ENCODE data around the gene COL18A1. TPM values are rescaled to one million over a fixed set of nuclear protein-coding genes. Genes with fewer than 3 reads are reported as not detected.

Gene COL18A1
- total and polyA plus RNA-seq, 3 donors from 2014 or later: 53.2 to 165 (median 111) TPM

DNA sequence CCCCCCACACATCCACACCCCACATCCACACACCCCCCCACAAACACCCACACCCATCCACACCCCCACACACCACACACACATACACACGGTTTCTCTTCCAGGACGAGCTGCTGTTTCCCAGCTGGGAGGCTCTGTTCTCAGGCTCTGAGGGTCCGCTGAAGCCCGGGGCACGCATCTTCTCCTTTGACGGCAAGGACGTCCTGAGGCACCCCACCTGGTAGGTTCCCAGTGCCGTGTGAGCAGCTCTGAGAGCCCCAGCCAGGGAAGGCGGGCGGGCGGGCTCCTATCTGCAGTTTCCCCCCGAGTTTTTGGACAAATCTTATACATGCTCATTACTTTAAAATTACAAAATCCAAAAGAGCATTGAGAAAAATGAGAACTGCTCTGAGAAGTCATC, 106.0 kb downstream of the COL18A1 start:
- intact Hi-C loops (cut with DNase I; ENCODE audit: low total_unique reads): no loop called here
- Histone ChIP-seq H3K9me3 (no peaks in the 10 kb centered on the region), H3K4me3 (no peak overlapping the region), H3K4me1 (no peaks in the 10 kb centered on the region), H3K36me3 (ENCODE audit: low read depth, missing control alignments) (no peaks in the 10 kb centered on the region), H3K27ac (no peak overlapping the region), H3K27me3 (no peaks in the 10 kb centered on the region)
- no peak for DNase-seq
- TF ChIP-seq, protein P1, sequence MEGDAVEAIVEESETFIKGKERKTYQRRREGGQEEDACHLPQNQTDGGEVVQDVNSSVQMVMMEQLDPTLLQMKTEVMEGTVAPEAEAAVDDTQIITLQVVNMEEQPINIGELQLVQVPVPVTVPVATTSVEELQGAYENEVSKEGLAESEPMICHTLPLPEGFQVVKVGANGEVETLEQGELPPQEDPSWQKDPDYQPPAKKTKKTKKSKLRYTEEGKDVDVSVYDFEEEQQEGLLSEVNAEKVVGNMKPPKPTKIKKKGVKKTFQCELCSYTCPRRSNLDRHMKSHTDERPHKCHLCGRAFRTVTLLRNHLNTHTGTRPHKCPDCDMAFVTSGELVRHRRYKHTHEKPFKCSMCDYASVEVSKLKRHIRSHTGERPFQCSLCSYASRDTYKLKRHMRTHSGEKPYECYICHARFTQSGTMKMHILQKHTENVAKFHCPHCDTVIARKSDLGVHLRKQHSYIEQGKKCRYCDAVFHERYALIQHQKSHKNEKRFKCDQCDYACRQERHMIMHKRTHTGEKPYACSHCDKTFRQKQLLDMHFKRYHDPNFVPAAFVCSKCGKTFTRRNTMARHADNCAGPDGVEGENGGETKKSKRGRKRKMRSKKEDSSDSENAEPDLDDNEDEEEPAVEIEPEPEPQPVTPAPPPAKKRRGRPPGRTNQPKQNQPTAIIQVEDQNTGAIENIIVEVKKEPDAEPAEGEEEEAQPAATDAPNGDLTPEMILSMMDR (IDR thresholded peaks at IDR 0.05): no peak
- TF ChIP-seq POLR2A (IDR thresholded peaks at IDR 0.05): no peak
- 83 to 86% methylated on average over 10 to 12 of the region's 12 CpGs for WGBS, 2 donors

DNA sequence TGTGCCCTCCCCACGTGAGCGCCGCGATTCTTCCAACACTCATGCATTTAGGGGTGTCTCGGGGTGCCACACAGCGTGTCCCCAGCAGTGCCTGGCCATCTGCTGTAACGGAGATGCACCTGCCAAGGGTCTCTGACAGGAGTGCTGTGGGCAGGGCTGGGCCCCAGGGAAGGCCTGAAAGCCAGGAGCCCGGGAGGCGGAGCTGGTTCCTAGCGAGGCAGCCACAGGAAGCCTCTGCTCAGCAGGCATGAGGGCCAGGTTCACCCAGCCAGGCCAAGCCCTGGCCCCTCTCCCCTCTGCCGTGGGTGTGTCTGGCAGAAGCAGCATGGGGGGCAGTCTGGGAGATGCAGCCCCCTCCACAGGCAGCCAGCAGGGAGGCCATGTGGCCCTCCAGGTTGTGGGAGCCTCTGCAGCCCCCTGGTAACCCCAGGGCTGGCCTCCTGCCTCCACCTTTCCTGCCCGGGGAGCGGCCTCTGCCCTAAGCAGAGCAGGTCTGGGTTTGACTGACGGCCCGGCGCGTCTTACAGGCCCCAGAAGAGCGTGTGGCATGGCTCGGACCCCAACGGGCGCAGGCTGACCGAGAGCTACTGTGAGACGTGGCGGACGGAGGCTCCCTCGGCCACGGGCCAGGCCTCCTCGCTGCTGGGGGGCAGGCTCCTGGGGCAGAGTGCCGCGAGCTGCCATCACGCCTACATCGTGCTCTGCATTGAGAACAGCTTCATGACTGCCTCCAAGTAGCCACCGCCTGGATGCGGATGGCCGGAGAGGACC, 106.9 kb downstream of the COL18A1 start:
- no peak overlapping the region for H3K4me3 ChIP-seq
- TF ChIP-seq POLR2A (IDR thresholded peaks at IDR 0.05): no peak
- TF ChIP-seq, protein P1 (IDR thresholded peaks at IDR 0.05): no peak
- no peaks in the 10 kb centered on the region for H3K4me1 ChIP-seq
- DNase-seq: no peak
- no peak overlapping the region for H3K27ac ChIP-seq
- 86 to 88% methylated on average over 11 to 35 of the region's 35 CpGs for WGBS, 2 donors
- no peaks in the 10 kb centered on the region for H3K9me3 ChIP-seq
- intact Hi-C loops (cut with DNase I; ENCODE audit: low total_unique reads): no loop called here
- H3K27me3 ChIP-seq: no peaks in the 10 kb centered on the region
- no peaks in the 10 kb centered on the region for H3K36me3 ChIP-seq (ENCODE audit: low read depth, missing control alignments)

DNA sequence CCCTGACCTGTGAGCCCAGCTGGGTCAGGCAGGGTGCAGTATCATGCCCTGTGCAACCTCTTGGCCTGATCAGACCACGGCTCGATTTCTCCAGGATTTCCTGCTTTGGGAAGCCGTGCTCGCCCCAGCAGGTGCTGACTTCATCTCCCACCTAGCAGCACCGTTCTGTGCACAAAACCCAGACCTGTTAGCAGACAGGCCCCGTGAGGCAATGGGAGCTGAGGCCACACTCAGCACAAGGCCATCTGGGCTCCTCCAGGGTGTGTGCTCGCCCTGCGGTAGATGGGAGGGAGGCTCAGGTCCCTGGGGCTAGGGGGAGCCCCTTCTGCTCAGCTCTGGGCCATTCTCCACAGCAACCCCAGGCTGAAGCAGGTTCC, 107.6 kb downstream of the COL18A1 start:
- intact Hi-C loops (cut with DNase I; ENCODE audit: low total_unique reads): no loop called here

DNA sequence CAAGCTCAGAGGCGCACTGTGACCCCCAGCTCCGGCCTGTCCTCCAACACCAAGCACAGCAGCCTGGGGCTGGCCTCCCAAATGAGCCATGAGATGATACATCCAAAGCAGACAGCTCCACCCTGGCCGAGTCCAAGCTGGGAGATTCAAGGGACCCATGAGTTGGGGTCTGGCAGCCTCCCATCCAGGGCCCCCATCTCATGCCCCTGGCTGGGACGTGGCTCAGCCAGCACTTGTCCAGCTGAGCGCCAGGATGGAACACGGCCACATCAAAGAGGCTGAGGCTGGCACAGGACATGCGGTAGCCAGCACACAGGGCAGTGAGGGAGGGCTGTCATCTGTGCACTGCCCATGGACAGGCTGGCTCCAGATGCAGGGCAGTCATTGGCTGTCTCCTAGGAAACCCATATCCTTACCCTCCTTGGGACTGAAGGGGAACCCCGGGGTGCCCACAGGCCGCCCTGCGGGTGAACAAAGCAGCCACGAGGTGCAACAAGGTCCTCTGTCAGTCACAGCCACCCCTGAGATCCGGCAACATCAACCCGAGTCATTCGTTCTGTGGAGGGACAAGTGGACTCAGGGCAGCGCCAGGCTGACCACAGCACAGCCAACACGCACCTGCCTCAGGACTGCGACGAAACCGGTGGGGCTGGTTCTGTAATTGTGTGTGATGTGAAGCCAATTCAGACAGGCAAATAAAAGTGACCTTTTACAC, 108.2 kb downstream of the COL18A1 start:
- WGBS, 2 donors: 86 to 100% methylated on average over 1 to 19 of the region's 19 CpGs
- no peak overlapping the region for H3K27ac ChIP-seq
- no peaks in the 10 kb centered on the region for H3K36me3 ChIP-seq (ENCODE audit: low read depth, missing control alignments)
- intact Hi-C loops (cut with DNase I; ENCODE audit: low total_unique reads): no loop called here
- no peak for DNase-seq
- H3K4me3 ChIP-seq: no peak overlapping the region
- no peaks in the 10 kb centered on the region for H3K9me3 ChIP-seq
- TF ChIP-seq, protein P1 (IDR thresholded peaks at IDR 0.05): no peak
- TF ChIP-seq POLR2A (IDR thresholded peaks at IDR 0.05): no peak
- no peaks in the 10 kb centered on the region for H3K4me1 ChIP-seq
- H3K27me3 ChIP-seq: no peaks in the 10 kb centered on the region

More for the DNA sequence above, 107.6 kb downstream of the COL18A1 start:
- Histone ChIP-seq H3K4me3 (no peak overlapping the region), H3K27ac (no peak overlapping the region), H3K36me3 (ENCODE audit: low read depth, missing control alignments) (no peaks in the 10 kb centered on the region), H3K4me1 (no peaks in the 10 kb centered on the region), H3K27me3 (no peaks in the 10 kb centered on the region), H3K9me3 (no peaks in the 10 kb centered on the region)
- WGBS, 2 donors: 89% methylated on average over 4 to 8 of the region's 8 CpGs
- no peak for DNase-seq
- TF ChIP-seq POLR2A (IDR thresholded peaks at IDR 0.05): no peak
- TF ChIP-seq, protein P1 (IDR thresholded peaks at IDR 0.05): no peak
